Muscle of arm (tissue), 12 donors: ENCODE measurements around the gene BRD9. TPM values are rescaled to one million over a fixed set of nuclear protein-coding genes. Genes with fewer than 3 reads are reported as not detected.
A peak's percentile ranks its signal among the peaks of the same experiment; 100 is the strongest.

Source experiments
- DNase-seq: peaks from one replicate; pipeline ENCODE4 v3.0.0-alpha.2; 2013
- polyA plus RNA-seq, 12 donors: library from polyadenylated mRNA; unstranded; fragments of 120-200 nt; gene quantifications; one replicate each; pipeline ENCODE4 v1.2.1, GENCODE V29; 2013; ENCODE audit not compliant: insufficient read length in 12 of 12

The BRD9 gene
- polyA plus RNA-seq, 12 donors: 23.3 to 35.4 (median 27.5) TPM; not detected in 1

GRCh38 chr5:907366-907910, 14.8 kb upstream of the BRD9 start:
- DNase-seq: no peak

DNA sequence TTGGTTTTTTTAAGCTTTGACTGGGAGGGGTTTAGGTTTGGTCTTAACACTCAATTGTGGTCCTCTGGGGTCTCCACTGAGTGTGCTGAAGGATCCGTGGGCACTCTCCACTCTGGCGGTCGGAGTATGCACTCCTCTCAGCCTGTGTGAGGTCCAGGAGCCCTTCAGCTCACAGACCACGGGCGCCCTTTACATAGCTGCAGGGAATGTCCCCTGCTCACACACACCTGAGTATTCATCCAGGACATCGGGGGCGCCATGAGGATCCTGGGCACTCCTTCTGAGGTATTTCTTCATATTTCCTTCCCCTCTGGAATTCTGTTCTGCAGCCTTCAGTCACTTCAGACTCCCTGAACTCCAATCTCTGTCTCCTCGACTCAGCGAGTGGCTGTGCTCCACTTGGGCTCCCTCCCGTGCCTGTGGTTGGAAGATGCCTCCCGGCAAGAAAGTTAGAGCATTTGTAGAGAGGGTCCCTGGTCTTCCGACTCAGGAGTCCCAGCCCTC, 12.6 kb upstream of the BRD9 start:
- no peak for DNase-seq

- no peak for DNase-seq
Measured at GRCh38 chr5:903756-904096, 11.1 kb upstream of the BRD9 start.

GRCh38 chr5:902129-902916, 9.7 kb upstream of the BRD9 start:
- no peak for DNase-seq

GRCh38 chr5:900781-901180, 8.2 kb upstream of the BRD9 start:
- no peak for DNase-seq

GRCh38 chr5:893711-894110, 1.1 kb upstream of the BRD9 start:
- DNase-seq: no peak

GRCh38 chr5:893137-893506, 521 bp upstream of the BRD9 start:
- DNase-seq: no peak

DNA sequence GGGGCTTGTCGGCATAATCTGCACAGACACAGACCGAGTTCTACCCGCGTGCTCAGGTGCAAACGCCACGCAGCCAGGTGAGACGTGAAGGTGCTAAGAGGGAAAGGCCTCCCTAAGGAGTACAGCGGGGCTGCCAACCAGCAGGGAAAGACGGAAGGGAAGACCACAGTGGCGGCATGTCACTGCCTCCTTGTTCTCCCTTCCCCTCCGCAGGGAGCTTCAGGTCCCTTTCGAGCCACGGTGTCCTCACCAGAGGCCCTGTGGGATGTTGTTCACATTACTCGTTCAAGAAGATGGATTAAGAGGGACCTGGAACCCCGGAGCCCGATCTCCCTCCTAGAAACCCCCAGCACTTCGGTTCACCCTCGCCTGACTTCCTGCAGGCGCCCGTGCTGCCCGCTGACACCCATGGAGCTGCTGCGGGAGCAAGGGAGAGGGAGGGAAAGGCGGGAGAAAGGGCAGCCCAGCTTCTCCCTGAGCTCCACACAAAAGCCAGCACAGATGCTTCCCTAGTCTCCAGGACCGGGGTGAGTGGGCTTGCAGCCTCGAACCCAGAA, 686 bp downstream of the BRD9 start:
- DNase-seq: peak; percentile 25

DNA sequence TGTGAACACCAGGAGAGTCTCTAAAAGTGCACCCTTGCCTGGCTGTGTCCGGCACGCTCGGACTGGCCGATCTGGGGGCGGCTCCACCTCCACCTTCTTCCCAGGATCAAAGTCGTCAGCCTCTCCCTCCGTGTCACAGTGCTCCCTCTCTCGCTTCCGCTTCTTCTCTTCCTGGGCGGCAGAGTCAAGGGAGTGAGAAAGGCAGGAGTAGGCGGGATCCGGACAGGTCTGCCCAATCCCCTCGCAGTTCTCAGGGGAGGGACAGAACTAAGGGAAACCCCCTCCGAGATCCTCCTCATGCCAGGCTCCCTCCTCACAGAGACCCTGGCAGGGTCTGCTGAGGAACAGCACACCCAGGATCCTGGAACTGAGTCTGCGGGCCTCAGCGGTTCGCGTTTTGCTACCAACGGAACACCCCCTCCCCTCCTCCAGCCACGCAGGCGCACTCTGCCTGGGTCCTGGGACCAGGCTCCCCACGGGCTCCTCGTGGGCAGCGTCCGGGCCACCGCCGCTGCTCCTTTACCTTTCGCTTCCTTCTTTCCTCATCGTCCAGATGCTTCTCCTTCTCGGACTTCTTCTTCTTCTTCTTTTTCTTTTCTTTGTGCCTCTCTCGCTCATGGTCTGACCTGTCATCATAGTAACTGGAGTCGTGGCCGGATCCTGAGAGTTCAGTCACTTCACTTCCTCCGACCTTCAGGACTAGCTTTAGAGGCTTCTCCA, 1.3 kb downstream of the BRD9 start:
- no peak for DNase-seq

- no peak for DNase-seq
Measured at GRCh38 chr5:889075-889710, 3.4 kb downstream of the BRD9 start.

GRCh38 chr5:888638-889035, 4.0 kb downstream of the BRD9 start:
- DNase-seq: no peak

GRCh38 chr5:887947-888637, 4.5 kb downstream of the BRD9 start:
- DNase-seq: no peak

GRCh38 chr5:886716-887325, 5.8 kb downstream of the BRD9 start:
- no peak for DNase-seq

DNA sequence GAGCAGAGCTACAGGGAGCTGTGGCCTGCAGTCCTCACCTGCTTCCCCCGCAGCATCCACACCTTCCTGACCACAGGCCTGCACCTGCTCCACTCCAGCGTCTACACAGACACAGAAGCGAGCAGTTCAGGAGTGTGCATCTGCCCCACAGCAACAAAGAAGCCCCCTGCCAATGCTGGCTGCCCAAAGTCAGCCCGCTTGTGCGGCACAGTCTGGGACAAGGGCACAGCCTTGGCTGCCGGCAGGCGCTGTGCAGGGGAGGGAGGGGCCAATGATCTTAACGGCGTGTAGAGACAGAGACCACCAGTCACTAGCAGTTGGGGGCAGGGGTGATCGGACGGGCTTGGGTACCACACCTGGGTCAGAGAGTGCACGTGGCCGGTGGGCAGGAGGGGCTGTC, 6.6 kb downstream of the BRD9 start:
- no peak for DNase-seq

DNA sequence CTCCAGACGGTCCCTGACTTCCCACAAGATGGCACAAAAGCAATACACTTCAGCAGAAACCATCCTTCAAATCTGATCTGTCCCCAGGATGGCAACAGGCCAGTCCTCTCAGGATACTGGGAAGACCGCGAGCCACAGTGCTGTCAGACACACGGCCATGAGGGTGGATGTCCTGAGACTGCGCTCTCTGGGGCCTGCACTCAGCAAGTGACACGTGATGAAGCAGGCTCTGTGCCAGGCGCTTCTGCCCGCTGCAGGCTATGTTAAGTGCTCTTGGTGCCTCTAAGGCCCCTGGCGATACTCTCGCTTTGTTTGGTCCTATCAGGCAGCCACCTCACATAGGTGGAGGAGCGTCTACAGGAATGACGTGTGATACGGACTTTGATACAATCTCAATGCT, 7.1 kb downstream of the BRD9 start:
- DNase-seq: no peak

DNA sequence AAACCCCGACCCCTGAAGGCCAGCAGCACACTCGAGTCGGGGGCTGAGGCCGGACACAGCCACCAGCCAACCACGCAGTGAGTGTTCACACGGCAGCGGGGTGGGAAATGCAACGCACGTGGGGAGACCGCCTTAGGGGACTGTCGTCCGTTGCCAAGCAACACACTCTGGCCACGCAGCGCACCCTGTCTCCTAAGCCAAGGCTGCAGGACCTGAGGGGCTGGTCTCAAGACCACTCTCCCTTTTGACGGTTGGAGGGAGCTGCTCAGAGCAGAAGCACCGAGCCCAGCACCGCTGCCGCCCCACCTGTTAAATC, 7.5 kb downstream of the BRD9 start:
- DNase-seq: no peak

- no peak for DNase-seq
Measured at GRCh38 chr5:884345-885126, 8.1 kb downstream of the BRD9 start.

- DNase-seq: no peak
Measured at GRCh38 chr5:883475-884181, 9.0 kb downstream of the BRD9 start.

- DNase-seq: no peak
Measured at GRCh38 chr5:882253-883183, 10.1 kb downstream of the BRD9 start.
